H4 (cell line): ENCODE measurements around the gene ABCD1. TPM values are rescaled to one million over a fixed set of nuclear protein-coding genes. Genes with fewer than 3 reads are reported as not detected.
A peak's percentile ranks its signal among the peaks of the same experiment; 100 is the strongest.
"Not testable (repeated sequence)": the region's sequence is repeated elsewhere in the genome, so short reads cannot be mapped to it uniquely, and the experiment has no call there.

ENCODE experiments used
- DNase-seq: peaks from one replicate; pipeline ENCODE4 v3.0.0-alpha.2; 2015; ENCODE audit warnings: low spot score
- total RNA-seq: library from RNA; depleted of rRNA; stranded (reverse); fragments of >200 nt; shearing (Covaris generic); gene quantifications from 2 replicates; pipeline ENCODE4 v1.2.3, GENCODE V29; 2014; rRNA removed

Gene ABCD1
- 8.6 and 9.1 TPM in 2 replicates for total RNA-seq

- DNase-seq, result peak; percentile 64
Observed at GRCh38 chrX:153724252-153725038, at the start of gene ABCD1, which contains the start of gene BCAP31. TSS of gene ABCD1 (plus strand) at chrX:153724856. CDS start at chrX:153725267, 411 bp downstream. TSS of gene BCAP31 (minus strand) at chrX:153724387. CDS start at chrX:153723244, 1,143 bp downstream.

DNA sequence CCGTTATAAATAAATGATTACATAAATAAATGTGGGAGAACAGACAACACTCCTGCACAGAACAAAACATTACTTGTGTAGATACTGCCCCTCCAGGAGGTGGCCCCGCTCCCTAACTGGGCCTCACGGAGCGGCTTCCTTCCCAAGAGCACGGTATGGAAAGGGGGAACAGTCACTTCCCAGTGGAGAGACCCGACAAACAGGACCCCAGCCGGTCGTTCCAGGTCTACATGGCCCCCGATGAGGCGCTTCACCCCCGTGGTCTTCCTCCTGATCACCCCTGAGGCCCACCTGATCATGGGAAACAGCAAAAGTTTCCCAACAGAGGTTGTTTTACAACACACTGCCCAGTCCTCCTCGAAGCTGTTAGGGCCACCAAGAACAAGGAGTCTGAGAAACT lies 43.5 kb upstream of the ABCD1 start:
- no peak for DNase-seq

- not testable (repeated sequence) for DNase-seq
Observed at GRCh38 chrX:153683486-153683885, 41.2 kb upstream of the ABCD1 start.

GRCh38 chrX:153684467-153685155 lies 40.0 kb upstream of the ABCD1 start:
- DNase-seq, result no peak

DNA sequence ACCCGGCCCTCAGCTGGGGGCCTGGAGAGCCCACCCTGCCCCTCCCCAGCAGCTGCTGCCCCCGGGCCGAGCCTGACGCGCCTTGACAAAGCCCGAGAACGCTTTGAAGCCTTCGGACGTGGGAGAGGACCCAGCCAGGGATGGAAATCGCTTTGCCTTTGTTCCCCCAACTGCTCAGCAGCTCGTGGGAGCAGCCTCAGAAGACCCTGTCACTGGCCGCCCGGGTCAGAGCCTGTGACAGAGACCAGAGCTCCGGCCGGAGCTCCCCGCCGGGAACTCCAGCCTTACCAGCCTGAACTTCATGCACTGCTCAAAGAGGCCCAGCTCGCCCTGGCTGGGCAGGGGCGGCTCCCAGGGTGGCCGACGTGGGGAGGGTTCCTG lies 39.5 kb upstream of the ABCD1 start:
- no peak for DNase-seq

- no peak for DNase-seq
Observed at GRCh38 chrX:153685751-153686696, 38.6 kb upstream of the ABCD1 start.

GRCh38 chrX:153686711-153687110 lies 37.9 kb upstream of the ABCD1 start:
- no peak for DNase-seq

- DNase-seq, result peak; percentile 47
Observed at GRCh38 chrX:153687121-153688039, 37.3 kb upstream of the ABCD1 start, which contains the start of gene SLC6A8. TSS of gene SLC6A8 (plus strand) at chrX:153687926. CDS start at chrX:153688575, 649 bp downstream.

DNA sequence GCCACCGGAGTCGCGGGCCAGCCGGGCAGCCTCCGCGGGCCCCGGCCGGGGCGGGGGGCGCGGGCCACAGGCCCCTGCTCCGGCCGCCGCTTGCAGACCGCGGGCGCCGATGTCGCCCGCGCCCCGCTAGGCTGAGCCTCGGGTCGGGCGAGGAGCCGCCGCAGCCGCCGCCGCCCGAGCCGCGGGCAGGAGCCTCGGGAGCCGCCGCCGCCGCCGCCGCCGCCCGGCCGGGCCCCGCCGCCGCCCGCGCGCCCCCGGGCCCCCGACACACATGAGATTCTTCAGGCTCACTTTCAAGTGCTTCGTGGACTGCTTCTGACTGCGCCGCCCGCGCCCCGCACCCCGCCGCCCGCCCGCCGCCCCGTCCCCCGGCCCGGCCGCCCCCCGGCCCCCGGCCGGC lies 36.6 kb upstream of the ABCD1 start:
- no peak for DNase-seq

DNA sequence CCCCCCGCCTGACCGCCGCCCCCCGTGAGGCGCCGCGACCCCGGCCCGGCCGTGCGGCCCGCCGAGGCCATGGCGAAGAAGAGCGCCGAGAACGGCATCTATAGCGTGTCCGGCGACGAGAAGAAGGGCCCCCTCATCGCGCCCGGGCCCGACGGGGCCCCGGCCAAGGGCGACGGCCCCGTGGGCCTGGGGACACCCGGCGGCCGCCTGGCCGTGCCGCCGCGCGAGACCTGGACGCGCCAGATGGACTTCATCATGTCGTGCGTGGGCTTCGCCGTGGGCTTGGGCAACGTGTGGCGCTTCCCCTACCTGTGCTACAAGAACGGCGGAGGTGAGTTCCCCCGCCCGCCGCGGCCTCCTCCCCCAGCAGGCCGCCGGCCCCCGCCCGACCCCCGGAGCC lies 36.1 kb upstream of the ABCD1 start:
- no peak for DNase-seq

DNA sequence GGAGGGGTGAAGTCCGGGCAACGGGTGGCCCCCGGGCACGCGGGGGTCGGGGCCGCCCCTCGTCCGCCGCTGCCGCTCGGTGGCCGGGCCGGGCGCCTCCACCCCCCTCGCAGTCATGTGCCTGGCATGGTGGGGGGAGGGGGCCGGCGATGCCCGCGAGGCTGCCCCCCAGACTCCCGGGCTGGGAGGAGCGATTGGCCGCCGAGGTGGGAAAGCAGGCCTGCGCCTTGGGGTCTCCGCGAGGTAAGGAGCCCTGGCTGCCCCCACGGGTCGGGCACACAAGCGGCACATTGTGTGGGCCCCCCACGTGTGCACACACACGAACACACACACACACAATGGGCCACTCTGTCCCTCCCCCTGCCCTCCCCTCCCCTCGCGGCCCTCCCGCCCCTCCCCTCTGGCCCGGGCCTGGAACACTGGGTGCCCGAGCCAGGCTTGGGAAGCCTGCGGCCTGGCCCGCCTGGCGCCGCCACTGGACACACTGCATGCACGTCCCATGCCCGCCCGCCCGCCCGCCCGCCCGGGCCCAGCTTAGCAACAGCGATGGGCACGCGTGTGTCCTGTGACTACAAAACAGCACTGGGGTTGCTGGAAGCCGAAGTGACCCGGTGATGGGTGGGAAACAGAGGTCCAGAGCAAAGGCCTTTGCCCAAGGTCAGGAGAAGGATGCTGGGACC lies 35.6 kb upstream of the ABCD1 start:
- DNase-seq, result no peak

GRCh38 chrX:153689654-153690465 lies 34.8 kb upstream of the ABCD1 start:
- DNase-seq, result no peak

- DNase-seq, result no peak
Observed at GRCh38 chrX:153690466-153690865, 34.2 kb upstream of the ABCD1 start.

DNA sequence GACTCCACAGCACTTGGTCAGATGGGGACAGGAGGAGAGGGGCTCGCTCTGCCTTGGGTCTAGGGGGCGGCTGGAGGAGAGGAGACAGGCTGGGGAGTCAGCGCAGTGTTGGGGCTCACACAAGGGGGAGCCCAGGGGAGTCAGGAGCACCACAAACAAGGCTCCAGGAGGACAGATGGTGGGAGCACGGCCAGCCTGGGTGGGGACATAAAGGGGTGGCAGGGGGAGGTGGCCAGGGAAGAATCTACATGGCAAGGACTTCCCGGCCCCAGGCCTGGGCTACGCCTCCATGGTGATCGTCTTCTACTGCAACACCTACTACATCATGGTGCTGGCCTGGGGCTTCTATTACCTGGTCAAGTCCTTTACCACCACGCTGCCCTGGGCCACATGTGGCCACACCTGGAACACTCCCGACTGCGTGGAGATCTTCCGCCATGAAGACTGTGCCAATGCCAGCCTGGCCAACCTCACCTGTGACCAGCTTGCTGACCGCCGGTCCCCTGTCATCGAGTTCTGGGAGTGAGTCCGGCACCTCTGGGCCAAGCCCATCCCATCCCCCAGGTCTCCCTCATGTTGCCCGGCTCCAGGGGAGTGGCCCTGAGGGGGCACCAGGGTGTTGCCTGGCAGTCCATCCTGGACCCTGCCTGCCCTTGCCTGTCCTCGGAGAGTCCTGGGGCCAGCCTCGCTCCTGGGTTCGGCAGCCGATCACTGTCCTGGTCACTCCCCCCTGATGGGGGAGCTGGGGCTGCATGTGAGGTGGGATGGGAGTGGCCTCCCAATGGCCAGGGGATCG lies 33.4 kb upstream of the ABCD1 start:
- DNase-seq, result not testable (repeated sequence)

GRCh38 chrX:153692003-153692402 lies 32.7 kb upstream of the ABCD1 start:
- DNase-seq, result no peak

- no peak for DNase-seq
Observed at GRCh38 chrX:153692611-153693156, 32.0 kb upstream of the ABCD1 start.

DNA sequence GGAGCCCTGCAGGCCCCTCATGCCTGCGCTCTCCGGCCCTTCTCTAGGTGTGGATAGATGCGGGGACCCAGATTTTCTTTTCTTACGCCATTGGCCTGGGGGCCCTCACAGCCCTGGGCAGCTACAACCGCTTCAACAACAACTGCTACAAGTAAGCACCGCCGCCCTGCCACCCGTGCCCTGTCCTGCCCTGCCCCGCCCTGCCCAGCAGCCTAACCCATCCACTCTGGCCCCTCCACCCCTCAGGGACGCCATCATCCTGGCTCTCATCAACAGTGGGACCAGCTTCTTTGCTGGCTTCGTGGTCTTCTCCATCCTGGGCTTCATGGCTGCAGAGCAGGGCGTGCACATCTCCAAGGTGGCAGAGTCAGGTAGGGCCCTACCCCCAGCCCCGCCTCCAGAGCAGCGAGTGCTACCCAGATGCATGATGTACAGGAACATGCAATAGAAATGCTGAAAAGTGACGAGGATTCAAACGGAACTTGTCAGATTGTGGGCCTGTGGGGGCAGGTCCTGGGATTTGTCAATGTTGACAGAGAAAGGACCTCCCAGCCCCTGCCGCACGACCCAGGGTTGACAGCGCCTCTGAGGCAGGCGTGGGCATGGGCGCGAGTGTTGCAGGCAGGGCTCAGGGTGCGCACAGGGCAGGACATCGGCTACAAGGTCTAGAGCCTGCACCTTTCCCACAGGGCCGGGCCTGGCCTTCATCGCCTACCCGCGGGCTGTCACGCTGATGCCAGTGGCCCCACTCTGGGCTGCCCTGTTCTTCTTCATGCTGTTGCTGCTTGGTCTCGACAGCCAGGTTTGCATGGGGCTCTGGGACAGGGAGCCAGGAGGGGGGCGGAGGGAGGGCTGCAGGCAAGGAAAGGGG lies 31.2 kb upstream of the ABCD1 start:
- no peak for DNase-seq
